GM19397 (cell line): ENCODE data around the gene HECTD1.
"Not testable (repeated sequence)": the region's sequence is repeated elsewhere in the genome, so short reads cannot be mapped to it uniquely, and the experiment has no call there.

ENCODE experiments used
- ATAC-seq: cut with Tn5 transposase; IDR thresholded peaks from one replicate; pipeline ENCODE4 v1.9.1; 2021; ENCODE audit warnings: mild to moderate bottlenecking, moderate library complexity; ENCODE audit not compliant: unreplicated experiment

The HECTD1 gene

DNA sequence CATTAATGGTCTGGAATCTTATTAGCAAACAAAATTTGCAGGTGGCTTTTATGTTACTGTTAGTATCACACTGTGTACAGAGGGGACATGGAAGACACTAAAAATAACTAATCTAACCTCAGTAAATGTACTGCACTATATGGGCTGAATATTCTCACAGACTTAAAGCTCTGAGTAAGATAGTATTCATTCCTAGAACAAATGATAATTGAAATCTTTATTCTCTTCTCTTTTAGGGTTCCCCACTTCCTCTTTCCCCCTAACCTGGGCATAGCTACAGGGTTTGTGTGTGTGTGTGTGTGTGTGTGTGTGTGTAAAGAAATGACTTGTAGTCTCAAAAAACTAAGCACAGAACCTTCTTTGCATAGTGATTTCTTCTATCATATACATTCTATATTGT is 21.4 kb upstream of the HECTD1 start:
- ATAC-seq: no peak

DNA sequence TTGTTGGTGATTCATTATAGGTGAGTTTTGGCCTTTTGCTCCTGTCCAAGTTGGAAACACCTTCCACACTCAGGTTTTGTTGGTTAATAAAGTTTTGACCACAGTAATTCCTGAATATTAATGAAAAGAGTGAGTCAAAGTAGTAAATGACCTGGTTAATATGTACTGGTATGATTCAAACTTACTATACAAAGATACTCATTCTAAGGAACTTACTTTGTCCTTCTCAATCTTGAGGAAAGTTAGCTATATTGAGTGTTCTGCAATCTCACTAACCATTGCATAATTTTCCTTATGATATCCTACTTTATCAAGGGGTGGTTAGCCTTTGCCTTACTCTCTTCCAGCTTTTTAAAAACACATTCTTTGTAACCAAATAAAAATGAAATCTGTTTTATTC is 20.9 kb upstream of the HECTD1 start:
- ATAC-seq: no peak

DNA sequence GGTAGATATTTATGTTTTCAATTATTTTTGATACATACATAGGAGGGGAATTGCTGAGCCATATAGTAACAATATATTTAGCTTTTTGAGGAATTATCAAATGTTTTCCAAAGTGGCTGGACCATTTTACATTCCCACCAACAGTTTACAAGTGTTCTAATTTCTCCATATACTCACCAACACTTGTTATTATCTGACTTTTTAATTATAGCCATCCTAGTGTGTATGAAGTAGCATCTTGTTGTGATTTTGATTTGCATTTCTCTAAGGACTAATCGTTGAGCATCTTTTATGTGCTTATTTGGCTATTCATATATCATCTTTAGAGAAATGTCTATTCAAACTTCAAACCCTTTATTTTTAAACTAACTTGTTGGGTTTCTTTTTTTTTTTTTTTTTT is 17.2 kb upstream of the HECTD1 start:
- ATAC-seq: no peak

DNA sequence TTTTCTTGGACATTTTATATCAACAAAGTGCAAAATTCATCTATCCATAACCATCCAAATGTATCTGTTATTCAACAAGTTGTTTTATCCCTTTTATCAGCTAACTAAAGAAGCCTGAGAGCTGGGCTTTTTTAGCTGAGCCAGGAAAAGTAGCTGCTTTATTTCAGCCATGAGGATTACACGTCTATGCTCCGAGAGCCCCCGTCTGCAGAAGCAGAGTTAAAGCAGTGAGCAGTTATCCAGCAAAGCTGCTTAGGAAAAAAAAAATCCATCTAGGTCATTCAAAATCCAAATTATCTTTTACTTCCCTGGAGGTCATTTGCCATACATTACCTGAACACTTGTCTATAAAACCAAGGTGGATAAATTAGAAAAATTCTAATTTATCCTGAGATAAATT is 15.7 kb upstream of the HECTD1 start:
- no peak for ATAC-seq

DNA sequence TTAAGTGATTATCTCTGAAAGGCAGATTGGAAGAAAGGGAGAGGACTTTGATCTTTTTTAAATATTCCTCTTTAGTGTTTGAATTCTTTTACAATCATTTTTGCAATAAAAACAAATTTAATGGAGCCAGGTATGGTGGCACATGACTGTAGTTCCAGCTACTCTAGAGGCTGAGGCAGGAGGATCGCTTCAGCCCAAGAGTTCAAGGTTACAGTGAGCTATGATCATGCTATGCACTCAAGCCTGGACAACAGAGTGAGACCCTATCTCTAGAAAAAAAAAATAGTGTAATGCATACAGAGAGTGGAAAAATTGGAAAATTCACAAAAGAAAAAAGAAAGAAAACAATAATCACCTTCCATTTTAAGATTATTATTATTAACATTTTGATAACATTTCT is 15.2 kb upstream of the HECTD1 start:
- ATAC-seq: no peak

DNA sequence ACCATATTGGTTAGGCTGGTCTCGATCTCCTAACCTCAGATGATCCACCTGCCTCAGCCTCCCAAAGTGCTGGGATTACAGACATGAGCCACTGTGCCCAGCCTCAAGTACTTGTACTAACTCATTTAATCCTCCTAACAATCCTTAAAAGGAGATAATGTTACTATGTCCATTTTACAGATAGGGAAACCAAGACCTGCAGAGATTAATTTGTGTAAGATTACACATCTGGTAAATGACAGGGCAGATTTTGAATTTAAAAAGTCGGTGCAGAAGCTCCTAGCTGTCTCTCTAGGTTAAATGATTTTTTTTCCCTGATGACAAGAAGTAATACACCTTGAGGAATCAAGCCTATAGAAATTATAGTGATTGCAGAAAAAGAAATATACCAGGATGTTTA is 13.7 kb upstream of the HECTD1 start:
- ATAC-seq: no peak

DNA sequence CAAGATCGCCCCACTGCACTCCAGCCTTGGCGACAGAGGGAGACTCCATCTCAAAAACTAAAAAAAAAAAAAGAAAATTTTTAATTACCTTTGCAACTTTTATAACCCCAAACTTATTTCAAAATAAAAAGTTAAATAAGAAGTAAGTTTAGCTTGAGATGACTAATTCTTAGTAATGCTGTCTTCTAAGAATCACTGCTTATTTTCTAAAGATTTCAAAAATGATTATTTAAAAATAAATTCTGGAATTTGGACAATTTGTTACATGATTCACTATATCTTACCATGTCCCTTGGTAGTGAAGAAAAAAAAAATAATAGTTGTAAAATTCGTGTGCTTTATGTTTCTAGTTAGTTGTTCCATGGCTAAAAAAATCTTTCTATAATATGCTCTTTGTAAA is 11.6 kb upstream of the HECTD1 start:
- no peak for ATAC-seq

DNA sequence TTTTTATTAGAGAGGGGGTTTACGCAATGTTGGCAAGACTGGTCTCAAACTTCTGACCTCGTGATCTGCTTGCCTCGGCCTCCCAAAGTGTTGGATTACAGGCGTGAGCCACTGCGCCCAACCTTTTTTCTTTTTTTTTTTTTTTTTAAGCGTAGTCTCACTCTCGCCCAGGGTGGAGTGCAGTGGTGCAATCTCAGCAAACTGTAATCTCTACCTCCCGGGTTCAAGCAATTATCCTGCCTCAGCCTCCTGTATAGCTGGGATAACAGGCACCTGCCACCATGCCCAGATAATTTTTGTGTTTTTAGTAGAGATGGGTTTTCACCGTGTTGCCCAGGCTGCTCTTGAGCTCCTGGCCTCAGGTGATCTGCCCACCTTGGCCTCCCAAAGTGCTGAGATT is 8.8 kb upstream of the HECTD1 start:
- no peak for ATAC-seq

DNA sequence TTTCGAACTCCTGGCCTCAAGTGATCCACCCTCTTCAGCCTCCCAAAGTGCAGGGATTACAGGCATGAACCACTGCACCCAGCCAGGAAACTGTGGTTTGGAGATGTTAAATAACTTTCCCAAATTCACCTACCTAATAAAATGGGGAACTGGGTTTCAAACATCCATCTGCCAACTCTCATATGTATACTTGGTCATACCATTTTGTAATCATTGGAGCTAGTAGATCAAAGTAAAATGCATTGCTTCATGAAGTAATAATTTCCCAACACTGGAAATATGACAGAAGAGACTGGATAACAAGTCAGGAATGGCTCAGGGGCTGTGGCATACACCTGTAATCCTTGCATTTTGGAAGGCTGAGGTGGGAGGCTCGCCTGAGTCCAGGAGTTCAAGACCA is 5.3 kb upstream of the HECTD1 start:
- ATAC-seq: no peak

DNA sequence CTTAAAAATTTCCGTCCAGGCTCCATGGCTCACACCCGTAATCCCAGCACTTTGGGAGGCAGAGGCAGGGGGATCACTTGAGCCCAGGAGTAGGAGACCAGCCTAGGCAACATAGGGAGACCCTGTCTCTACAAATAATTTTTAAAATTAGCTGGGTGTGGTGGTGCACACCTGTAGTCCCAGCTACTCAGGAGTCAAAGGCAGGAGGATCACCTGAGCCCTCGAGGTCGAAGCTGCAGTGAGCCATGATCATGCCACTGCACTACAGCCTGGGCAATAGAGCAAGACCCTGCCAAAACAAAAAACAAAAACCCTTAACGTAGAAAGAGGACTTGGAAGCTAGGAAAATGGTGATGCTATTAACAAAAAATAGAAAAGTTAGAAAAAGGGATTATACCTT is 2.0 kb upstream of the HECTD1 start:
- no peak for ATAC-seq

DNA sequence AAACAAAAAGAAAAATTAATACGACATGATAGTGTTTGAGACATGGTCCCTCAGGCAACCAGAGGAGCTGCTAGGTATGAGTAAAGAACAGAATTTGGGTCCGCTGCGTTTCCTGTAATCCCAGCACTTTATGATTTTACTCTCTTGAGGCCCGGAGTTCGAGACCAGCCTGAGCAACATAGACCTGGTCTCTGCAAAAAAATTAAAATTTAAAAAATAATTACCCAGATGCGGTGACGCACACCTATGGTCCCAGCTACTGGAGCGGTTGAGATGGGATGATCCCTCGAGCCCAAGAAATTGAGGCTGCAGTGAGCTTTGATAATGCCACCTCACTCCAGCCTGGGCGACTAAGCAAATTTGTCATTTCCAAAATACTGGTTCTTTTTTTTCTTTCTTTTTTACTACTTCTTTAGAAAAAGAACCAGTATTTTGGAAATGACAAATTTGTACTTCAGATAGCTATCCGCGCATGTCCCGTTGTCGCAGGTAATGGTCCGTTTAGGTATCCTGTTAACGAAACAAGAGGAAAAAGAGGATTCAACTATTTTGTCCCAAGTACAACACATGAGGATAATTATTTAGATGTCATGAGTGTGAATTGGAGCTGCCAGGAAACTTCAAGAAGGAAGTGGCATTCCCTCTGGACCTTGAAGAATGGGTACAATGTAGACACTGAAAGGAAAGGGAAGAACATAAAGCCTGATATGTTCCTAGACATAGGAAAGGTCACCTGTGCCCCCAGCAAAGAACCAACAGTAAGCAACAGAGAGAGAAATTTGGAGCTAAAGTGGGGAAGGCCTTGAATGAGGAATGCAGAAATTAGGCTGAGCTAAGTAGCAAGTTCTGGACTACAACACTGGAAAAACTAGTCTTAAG is 1.2 kb upstream of the HECTD1 start:
- ATAC-seq: no peak

DNA sequence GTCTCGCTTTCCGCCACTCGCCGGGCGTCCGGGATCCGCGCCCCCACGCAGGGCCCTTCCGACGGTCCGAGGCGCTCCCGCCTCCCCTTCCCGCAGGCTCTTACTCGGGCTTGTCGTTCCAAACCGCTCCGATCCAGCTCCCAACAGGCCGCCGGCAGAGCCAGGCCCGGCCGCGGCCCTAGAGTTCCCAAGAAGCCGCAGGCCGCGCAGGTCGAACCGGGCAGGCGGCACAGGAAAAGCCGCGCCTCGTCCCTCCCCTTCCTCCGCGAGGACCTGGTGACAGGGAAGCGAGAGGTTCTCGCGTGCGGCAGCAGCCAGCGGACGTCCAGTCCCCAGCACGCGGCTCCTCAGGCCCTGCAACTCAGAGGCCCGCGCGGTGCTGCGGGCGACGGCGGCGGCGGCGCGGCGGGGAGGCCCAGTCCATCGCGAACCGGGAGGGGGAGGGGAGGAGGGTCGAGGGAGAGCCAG is 272 bp downstream of the HECTD1 start:
- ATAC-seq: peak; percentile 35

DNA sequence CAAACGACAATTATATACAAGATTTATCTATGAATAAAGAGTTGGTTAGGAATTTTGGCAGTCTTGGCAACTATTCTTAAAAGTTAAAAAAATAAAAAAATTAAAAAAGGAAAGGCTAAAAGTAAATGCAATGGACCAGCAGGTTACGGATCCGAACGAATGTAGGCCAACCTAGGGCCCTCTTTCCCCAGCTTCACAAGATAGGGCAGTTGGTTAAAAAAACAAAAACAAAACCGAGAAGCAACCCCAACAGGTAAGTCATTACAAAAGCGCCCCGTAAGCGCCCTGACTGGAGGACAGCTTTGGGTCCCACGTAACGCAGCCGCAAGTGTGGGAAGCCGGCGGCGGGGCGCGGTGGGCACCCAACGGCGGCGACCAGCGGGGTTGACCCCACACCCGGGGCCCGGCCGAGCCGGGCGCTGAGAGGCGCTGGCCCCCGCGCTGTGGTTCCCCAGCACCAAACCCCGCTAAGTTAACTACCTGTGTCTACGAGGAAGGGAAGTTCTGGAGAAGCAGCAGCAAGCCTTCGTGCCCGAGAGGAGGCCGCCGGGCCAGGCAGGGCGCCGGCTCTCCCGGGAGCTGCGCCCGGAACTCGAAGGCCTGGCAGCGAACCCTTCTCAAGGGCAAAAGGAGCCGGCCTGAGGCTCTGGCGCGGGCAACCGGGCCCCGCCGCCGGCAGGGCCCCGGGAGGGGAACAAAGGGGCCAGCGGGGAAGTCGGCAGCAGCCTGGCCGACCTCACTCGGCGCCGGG is 882 bp downstream of the HECTD1 start:
- peak; percentile 17 for ATAC-seq

DNA sequence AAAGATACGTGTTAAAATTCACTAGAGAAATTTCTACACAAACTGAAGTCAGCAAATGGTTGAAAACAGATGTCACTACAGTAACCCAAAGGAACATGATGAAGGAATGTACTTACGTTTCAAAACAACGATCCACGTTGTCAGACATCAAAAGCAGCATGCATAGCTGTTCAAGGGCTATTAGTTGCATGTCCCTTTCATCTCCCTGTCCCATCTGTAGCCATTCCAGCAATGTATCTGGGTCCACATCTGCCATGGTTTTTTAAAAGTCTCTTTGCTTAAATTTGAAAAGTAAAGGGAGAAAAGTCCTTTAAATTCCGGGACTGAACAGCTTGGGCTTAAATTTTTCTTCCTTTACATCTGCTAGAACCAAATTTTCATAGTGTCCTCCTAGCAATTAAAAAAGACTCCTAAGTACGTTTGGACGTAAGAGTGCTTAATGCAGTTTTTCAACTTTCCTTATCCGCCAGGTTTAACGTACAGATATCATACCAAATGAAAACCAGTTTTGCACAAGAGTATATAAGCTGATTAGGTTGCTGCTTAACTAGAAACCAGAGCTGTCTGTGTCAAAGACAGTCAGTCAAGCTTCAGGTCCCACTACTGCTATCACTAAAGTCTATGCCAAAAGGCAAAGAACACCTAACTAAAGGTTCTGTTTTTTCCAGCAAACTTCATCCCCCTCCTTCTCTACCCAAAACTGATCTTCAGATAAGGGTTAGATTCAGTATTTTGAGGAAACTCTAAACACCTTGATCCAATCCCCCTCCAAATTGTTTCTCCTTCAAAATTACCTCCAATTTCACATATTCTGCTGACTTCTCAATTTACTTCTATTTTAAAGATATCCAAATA is 1.7 kb downstream of the HECTD1 start:
- no peak for ATAC-seq

DNA sequence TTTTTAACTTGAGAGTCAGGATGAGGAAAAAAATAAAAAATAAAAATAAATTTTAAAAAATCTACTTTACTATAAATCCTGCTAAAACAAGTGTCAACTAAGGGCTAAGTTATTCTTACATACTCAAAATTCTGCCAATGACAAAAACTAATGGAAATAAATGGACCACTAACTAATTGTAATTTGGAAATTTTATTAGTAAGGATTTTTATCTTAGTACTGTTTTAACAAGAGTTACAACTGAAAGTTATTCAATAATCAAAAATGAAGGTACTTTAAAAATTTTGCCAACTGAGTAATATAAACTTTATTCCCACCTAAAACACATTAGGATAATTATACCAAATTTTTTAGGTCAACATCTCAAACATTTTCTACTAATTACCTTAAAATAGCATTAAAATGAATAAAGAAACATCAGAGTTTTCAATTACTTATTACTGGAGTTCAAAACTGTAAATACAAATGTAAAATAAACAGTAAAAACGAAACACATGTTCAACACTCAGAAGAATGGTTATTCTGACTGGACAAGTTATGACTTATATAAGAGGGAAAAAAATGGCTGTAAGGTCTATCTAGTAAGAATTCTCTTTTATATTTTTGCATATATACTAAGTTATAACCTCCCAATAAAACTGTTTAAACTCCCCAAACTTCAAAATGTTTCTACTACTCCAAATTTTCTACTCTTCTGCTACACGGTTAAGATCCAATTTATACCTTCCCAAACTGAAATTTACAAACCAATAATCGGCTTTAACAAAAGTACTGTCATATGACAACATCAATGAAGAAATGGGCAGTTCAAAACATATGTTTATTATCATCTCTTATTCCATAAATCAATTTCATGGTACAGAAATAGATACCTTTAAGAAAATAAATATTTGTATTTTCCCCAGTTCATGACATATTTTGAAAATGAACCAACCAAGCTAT is 2.7 kb downstream of the HECTD1 start:
- no peak for ATAC-seq

DNA sequence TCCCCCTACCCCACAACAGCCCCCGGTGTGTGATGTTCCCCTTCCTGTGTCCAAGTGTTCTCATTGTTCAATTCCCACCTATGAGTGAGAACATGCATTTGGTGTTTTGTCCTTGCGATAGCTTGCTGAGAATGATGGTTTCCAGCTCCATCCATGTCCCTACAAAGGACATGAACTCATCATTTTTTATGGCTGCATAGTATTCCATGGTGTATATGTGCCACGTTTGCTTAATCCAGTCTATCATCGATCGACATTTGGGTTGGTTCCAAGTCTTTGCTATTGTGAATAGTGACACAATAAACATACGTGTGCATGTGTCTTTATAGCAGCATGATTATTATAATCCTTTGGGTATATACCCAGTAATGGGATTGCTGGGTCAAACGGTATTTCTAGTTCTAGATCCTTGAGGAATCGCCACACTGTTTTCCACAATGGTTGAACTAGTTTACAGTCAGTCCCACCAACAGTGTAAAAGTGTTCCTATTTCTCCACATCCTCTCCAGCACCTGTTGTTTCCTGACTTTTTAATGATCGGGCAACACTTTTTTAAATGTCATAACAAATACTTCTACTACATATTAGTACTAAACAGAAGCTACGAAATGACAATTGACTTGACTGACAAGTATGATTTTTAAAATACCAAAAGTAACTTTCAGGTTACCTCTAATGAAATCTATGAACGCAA is 3.5 kb downstream of the HECTD1 start:
- not testable (repeated sequence) for ATAC-seq

DNA sequence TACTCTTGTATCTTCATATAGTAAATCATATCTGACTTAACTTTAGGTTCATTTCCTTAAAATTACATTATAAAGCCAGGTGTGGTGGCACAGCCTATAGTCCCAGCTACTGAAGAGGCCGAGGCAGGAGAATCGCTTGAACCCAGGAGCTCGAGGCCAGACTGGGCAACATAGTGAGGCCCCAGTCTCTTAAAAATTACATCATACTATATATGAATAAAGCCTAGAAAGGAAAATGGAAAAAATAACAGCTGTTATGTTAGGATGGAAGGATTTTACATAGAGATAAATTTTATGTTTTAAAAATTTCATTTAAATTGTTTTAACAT is 4.2 kb downstream of the HECTD1 start:
- ATAC-seq: no peak

DNA sequence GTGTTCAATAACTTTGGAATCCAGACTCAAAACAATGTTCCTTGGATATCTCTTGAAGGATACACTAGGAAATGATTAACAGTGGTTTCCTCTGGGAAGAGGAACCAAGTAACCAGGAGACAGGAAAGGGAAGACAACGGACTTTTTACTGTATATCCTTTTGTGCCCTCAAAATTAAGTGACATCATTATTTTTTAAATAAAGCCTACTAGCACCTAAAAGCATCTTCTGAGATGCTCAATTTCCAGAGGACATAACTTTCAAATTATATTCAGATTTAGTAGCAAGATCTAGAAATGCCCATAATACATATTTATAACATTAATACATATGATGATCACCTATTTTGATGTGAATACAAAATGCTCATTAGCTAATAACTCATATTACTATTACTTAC is 6.5 kb downstream of the HECTD1 start:
- no peak for ATAC-seq

DNA sequence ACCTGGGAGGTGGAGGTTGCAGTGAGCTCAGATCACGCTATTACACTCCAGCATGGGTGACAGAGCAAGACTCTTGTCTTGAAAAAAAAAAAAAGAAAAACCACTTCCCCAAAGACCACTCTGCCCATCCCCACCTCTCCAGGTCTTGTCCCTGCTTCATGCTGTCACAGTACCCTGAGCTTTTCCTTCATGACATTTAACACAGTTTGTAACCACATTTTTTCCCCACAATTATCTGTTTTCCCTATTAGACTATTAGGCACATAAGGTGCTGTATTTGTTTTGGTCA is 6.9 kb downstream of the HECTD1 start:
- ATAC-seq: no peak

DNA sequence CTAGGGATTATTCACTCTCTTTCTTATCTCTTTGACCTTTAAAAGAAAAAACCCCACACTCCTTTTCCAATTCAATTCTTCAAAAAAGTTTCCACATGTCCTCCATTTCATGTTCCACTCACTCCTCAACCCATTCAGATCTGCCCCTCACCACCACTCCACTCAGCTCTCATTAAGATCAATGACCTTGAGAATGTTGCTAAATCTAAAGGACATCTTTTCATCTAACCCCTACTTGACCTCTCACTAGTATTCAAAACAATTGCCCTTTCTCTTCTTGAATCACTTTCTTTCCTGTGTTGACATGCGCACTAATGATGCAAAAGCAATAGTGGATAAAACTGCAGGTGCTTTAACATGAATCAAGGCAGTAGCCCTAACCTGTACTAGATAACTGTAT is 9.9 kb downstream of the HECTD1 start:
- no peak for ATAC-seq
